Mucosa of stomach (tissue), 1 donor: ENCODE results near the gene OPCML.

Source experiments
- H3K27me3 ChIP-seq: one replicate; pipeline ENCODE4 v1.7.0; 2013; ENCODE audit warnings: mild to moderate bottlenecking, low read length; ENCODE audit not compliant: control insufficient read depth, insufficient read depth
- H3K36me3 ChIP-seq: one replicate; pipeline ENCODE4 v1.7.0; 2013; ENCODE audit warnings: low read length; ENCODE audit not compliant: control insufficient read depth, insufficient read depth
- H3K4me1 ChIP-seq: one replicate; pipeline ENCODE4 v1.7.0; 2013; ENCODE audit warnings: mild to moderate bottlenecking, low read length; ENCODE audit not compliant: control insufficient read depth, insufficient read depth
- H3K4me3 ChIP-seq: one replicate; pipeline ENCODE4 v1.7.0; 2013; ENCODE audit warnings: low read length
- H3K9ac ChIP-seq: one replicate; pipeline ENCODE4 v1.7.0; 2013; ENCODE audit warnings: mild to moderate bottlenecking, low read length, moderate library complexity
- H3K9me3 ChIP-seq: one replicate; pipeline ENCODE4 v1.7.0; 2013; ENCODE audit warnings: mild to moderate bottlenecking, low read length, moderate library complexity; ENCODE audit not compliant: control insufficient read depth
- donor health status: Pancreatic carcinoma.

The OPCML gene

GRCh38 chr11:132636523-132636922 lies 895.8 kb downstream of the OPCML start:
- Histone ChIP-seq H3K36me3 (no peaks in the 10 kb centered on the region), H3K9ac (no peak overlapping the region), H3K4me3 (no peak overlapping the region), H3K4me1 (no peaks in the 10 kb centered on the region), H3K27me3 (no peaks in the 10 kb centered on the region), H3K9me3 (no peaks in the 10 kb centered on the region)

GRCh38 chr11:132632641-132633124 lies 899.6 kb downstream of the OPCML start:
- no peaks in the 10 kb centered on the region for H3K9me3 ChIP-seq
- no peak overlapping the region for H3K4me3 ChIP-seq
- H3K4me1 ChIP-seq = no peaks in the 10 kb centered on the region
- no peak overlapping the region for H3K9ac ChIP-seq
- no peaks in the 10 kb centered on the region for H3K36me3 ChIP-seq
- no peaks in the 10 kb centered on the region for H3K27me3 ChIP-seq

- H3K36me3 ChIP-seq = no peaks in the 10 kb centered on the region
- no peak overlapping the region for H3K4me3 ChIP-seq
- H3K9ac ChIP-seq = no peak overlapping the region
- H3K27me3 ChIP-seq = no peaks in the 10 kb centered on the region
- H3K9me3 ChIP-seq = no peaks in the 10 kb centered on the region
- no peaks in the 10 kb centered on the region for H3K4me1 ChIP-seq
Measured at GRCh38 chr11:132631989-132632388, 900.3 kb downstream of the OPCML start.

GRCh38 chr11:132627981-132628380 lies 904.3 kb downstream of the OPCML start:
- H3K4me3 ChIP-seq = no peak overlapping the region
- H3K9ac ChIP-seq = no peak overlapping the region

GRCh38 chr11:132626446-132626845 lies 905.9 kb downstream of the OPCML start:
- Histone ChIP-seq H3K9me3 (no peaks in the 10 kb centered on the region), H3K36me3 (no peaks in the 10 kb centered on the region), H3K4me1 (no peaks in the 10 kb centered on the region), H3K4me3 (no peak overlapping the region), H3K9ac (no peak overlapping the region), H3K27me3 (no peaks in the 10 kb centered on the region)

More at GRCh38 chr11:132627981-132628380, 904.3 kb downstream of the OPCML start:
- H3K9me3 ChIP-seq = no peaks in the 10 kb centered on the region
- no peaks in the 10 kb centered on the region for H3K27me3 ChIP-seq
- no peaks in the 10 kb centered on the region for H3K4me1 ChIP-seq
- H3K36me3 ChIP-seq = no peaks in the 10 kb centered on the region

- no peak overlapping the region for H3K4me3 ChIP-seq
Measured at GRCh38 chr11:132623511-132623910, 908.8 kb downstream of the OPCML start.

GRCh38 chr11:132621976-132622580 lies 910.2 kb downstream of the OPCML start:
- Histone ChIP-seq H3K9me3 (no peaks in the 10 kb centered on the region), H3K27me3 (no peaks in the 10 kb centered on the region), H3K9ac (no peak overlapping the region), H3K4me1 (no peaks in the 10 kb centered on the region), H3K36me3 (no peaks in the 10 kb centered on the region), H3K4me3 (no peak overlapping the region)

More at GRCh38 chr11:132623511-132623910, 908.8 kb downstream of the OPCML start:
- H3K4me1 ChIP-seq = no peaks in the 10 kb centered on the region
- H3K36me3 ChIP-seq = no peaks in the 10 kb centered on the region
- no peaks in the 10 kb centered on the region for H3K9me3 ChIP-seq
- no peaks in the 10 kb centered on the region for H3K27me3 ChIP-seq
- H3K9ac ChIP-seq = no peak overlapping the region

- Histone ChIP-seq H3K27me3 (no peaks in the 10 kb centered on the region), H3K9ac (no peak overlapping the region), H3K9me3 (no peaks in the 10 kb centered on the region), H3K4me3 (no peak overlapping the region), H3K36me3 (no peaks in the 10 kb centered on the region), H3K4me1 (no peaks in the 10 kb centered on the region)
Measured at GRCh38 chr11:132620423-132620822, 911.9 kb downstream of the OPCML start.

GRCh38 chr11:132610791-132611190 lies 921.5 kb downstream of the OPCML start:
- Histone ChIP-seq H3K4me1 (no peaks in the 10 kb centered on the region), H3K36me3 (no peaks in the 10 kb centered on the region), H3K9ac (no peak overlapping the region)

GRCh38 chr11:132610216-132610615 lies 922.1 kb downstream of the OPCML start:
- no peaks in the 10 kb centered on the region for H3K9me3 ChIP-seq
- no peak overlapping the region for H3K4me3 ChIP-seq
- H3K27me3 ChIP-seq = no peaks in the 10 kb centered on the region
- H3K36me3 ChIP-seq = no peaks in the 10 kb centered on the region
- no peak overlapping the region for H3K9ac ChIP-seq
- H3K4me1 ChIP-seq = no peaks in the 10 kb centered on the region

More at GRCh38 chr11:132610791-132611190, 921.5 kb downstream of the OPCML start:
- Histone ChIP-seq H3K9me3 (no peaks in the 10 kb centered on the region), H3K27me3 (no peaks in the 10 kb centered on the region), H3K4me3 (no peak overlapping the region)

GRCh38 chr11:132607575-132607974 lies 924.7 kb downstream of the OPCML start:
- no peak overlapping the region for H3K4me3 ChIP-seq
- H3K36me3 ChIP-seq = no peaks in the 10 kb centered on the region
- no peaks in the 10 kb centered on the region for H3K27me3 ChIP-seq
- no peaks in the 10 kb centered on the region for H3K9me3 ChIP-seq
- H3K9ac ChIP-seq = no peak overlapping the region
- H3K4me1 ChIP-seq = no peaks in the 10 kb centered on the region

- H3K4me1 ChIP-seq = no peaks in the 10 kb centered on the region
- H3K9me3 ChIP-seq = no peaks in the 10 kb centered on the region
- no peak overlapping the region for H3K9ac ChIP-seq
- no peak overlapping the region for H3K4me3 ChIP-seq
- H3K27me3 ChIP-seq = no peaks in the 10 kb centered on the region
- H3K36me3 ChIP-seq = no peaks in the 10 kb centered on the region
Measured at GRCh38 chr11:132605825-132606570, 926.3 kb downstream of the OPCML start.
